MM.1S (cell line): ENCODE data around the gene GAA.

Experiments
- DNase-seq: peaks from one replicate; pipeline ENCODE4 v3.0.0-alpha.2; 2015
- H2AFZ ChIP-seq: fragments of 300-600 bp; sonication (generic); 2 replicates; pipeline ENCODE4 v1.6.0; 2016; ENCODE audit warnings: antibody characterized with exemption, low read length
- H3F3A ChIP-seq: fragments of 300-600 bp; sonication (generic); 2 replicates; pipeline ENCODE4 v1.6.1; 2016; ENCODE audit warnings: mild to moderate bottlenecking, antibody characterized with exemption, low read length, moderate library complexity, mixed read lengths; ENCODE audit not compliant: insufficient read depth
- H3K27ac ChIP-seq: fragments of 300-600 bp; sonication (generic); 2 replicates; pipeline ENCODE4 v1.5.1; 2016; ENCODE audit warnings: mild to moderate bottlenecking, low read length
- H3K27me3 ChIP-seq: fragments of 300-600 bp; sonication (generic); replicated peaks from 2 replicates; pipeline ENCODE4 v1.6.0; 2016; ENCODE audit warnings: low read length; ENCODE audit not compliant: insufficient read depth
- H3K36me3 ChIP-seq: fragments of 300-600 bp; sonication (generic); replicated peaks from 2 replicates; pipeline ENCODE4 v1.6.1; 2016; ENCODE audit warnings: mild to moderate bottlenecking, low read length, mixed read lengths; ENCODE audit not compliant: insufficient read depth
- H3K4me1 ChIP-seq: fragments of 300-600 bp; sonication (generic); 2 replicates; pipeline ENCODE4 v1.6.1; 2016; ENCODE audit warnings: low read length, mixed read lengths
- H3K4me2 ChIP-seq: fragments of 300-600 bp; sonication (generic); 2 replicates; pipeline ENCODE4 v1.6.0; 2016; ENCODE audit warnings: low read depth, low read length
- H3K4me3 ChIP-seq: fragments of 300-600 bp; sonication (generic); 2 replicates; pipeline ENCODE4 v1.5.1; 2016; ENCODE audit warnings: low read length, mixed read lengths
- H3K79me2 ChIP-seq: fragments of 300-600 bp; sonication (generic); 2 replicates; pipeline ENCODE4 v1.6.1; 2016; ENCODE audit warnings: mixed run types, low read length, mixed read lengths
- H3K9ac ChIP-seq: fragments of 300-600 bp; sonication (generic); 2 replicates; pipeline ENCODE4 v1.6.1; 2016; ENCODE audit warnings: low read length, mixed read lengths
- H3K9me2 ChIP-seq: fragments of 300-600 bp; sonication (generic); replicated peaks from 2 replicates; pipeline ENCODE4 v1.6.1; 2016; ENCODE audit warnings: mild to moderate bottlenecking, low read length, mixed read lengths; ENCODE audit not compliant: insufficient read depth
- H3K9me3 ChIP-seq: fragments of 300-600 bp; sonication (generic); replicated peaks from 2 replicates; pipeline ENCODE4 v1.6.1; 2016; ENCODE audit warnings: mild to moderate bottlenecking, low read length, mixed read lengths; ENCODE audit not compliant: insufficient read depth
- H4K20me1 ChIP-seq: fragments of 300-600 bp; sonication (generic); 2 replicates; pipeline ENCODE4 v1.6.1; 2016; ENCODE audit warnings: mild to moderate bottlenecking, low read length, moderate library complexity, mixed read lengths; ENCODE audit not compliant: insufficient read depth
- EZH2 ChIP-seq: fragments of 300-600 bp; sonication (generic); optimal IDR thresholded peaks from 2 replicates; pipeline ENCODE3; 2017; ENCODE audit warnings: low read depth, mild to moderate bottlenecking, antibody characterized with exemption, low read length, mixed read lengths
- EZH2phosphoT487 ChIP-seq: fragments of 300-600 bp; sonication (generic); IDR thresholded peaks from 2 replicates; pipeline ENCODE4 v1.6.1; 2018; ENCODE audit warnings: antibody characterized with exemption, low read length
- TF ChIP-seq, protein P1 (sequence below): fragments of 300-600 bp; sonication (generic); IDR thresholded peaks from 2 replicates; pipeline ENCODE4 v1.5.1; 2016; ENCODE audit warnings: antibody characterized with exemption, low read length, mixed read lengths

Gene GAA

DNA sequence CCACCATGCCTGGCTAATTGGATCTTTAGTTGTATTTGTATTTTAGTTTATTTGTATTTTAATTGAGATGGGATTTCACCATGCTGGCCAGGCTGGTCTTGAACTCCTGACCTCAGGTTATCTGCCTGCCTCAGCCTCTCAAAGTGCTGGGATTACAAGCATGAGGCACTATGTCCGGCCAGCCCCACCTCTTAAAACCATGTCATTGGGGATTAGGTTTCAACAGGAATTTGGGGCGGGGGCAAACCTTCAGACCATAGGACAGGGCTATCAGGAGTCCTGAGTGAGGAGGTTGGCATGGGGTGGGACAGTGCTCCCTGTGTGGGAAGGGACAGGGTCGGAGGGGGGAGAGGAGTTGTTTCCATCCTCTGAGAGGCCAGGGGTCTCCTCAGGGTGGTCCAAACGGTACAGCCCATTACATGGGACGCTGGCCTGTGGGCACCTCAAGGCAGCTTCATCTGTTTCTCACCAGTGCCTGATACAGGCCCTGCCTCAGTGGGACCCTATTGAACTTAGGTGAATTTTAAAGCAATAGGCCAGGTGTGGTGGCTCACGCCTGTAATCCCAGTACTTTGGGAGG is 21.6 kb downstream of the GAA start:
- no peaks in the 10 kb centered on the region for H3K9me3 ChIP-seq
- H2AFZ ChIP-seq, result no peak overlapping the region
- H4K20me1 ChIP-seq, result no peaks in the 10 kb centered on the region
- H3K4me3 ChIP-seq, result no peak overlapping the region
- no peak for TF ChIP-seq EZH2
- TF ChIP-seq, protein P1, sequence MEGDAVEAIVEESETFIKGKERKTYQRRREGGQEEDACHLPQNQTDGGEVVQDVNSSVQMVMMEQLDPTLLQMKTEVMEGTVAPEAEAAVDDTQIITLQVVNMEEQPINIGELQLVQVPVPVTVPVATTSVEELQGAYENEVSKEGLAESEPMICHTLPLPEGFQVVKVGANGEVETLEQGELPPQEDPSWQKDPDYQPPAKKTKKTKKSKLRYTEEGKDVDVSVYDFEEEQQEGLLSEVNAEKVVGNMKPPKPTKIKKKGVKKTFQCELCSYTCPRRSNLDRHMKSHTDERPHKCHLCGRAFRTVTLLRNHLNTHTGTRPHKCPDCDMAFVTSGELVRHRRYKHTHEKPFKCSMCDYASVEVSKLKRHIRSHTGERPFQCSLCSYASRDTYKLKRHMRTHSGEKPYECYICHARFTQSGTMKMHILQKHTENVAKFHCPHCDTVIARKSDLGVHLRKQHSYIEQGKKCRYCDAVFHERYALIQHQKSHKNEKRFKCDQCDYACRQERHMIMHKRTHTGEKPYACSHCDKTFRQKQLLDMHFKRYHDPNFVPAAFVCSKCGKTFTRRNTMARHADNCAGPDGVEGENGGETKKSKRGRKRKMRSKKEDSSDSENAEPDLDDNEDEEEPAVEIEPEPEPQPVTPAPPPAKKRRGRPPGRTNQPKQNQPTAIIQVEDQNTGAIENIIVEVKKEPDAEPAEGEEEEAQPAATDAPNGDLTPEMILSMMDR, result no peak
- TF ChIP-seq EZH2phosphoT487, result no peak
- no peak overlapping the region for H3K9ac ChIP-seq
- no peak for DNase-seq
- H3K79me2 ChIP-seq, result no peaks in the 10 kb centered on the region
- no peak overlapping the region for H3K27ac ChIP-seq
- no peaks in the 10 kb centered on the region for H3F3A ChIP-seq
- H3K4me2 ChIP-seq, result no peak overlapping the region
- H3K4me1 ChIP-seq, result no peaks in the 10 kb centered on the region
- H3K27me3 ChIP-seq, result peaks cover 60% of the 10 kb centered on the region
- no peaks in the 10 kb centered on the region for H3K36me3 ChIP-seq
- H3K9me2 ChIP-seq, result no peaks in the 10 kb centered on the region

DNA sequence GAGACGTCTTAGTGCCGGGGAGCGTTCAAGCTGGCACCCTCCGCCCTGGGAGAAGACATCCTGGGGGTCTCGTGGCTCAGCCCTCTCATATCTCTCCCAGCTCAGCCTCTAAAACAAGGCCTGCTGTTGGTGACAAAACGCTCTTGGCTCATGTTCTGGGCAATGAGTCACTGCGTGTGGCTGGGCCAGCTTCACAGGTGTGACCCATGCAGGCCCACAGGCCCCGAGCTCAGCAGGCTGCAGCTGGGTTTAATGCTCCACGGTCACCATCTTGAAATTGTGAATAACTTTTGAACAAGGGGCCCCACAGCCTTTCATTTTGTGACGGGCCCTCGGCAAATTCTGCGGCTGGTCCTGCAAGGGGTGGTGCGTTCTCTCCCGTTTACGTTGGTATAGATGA is 22.4 kb downstream of the GAA start:
- DNase-seq, result no peak
- H3K27me3 ChIP-seq, result peaks cover 60% of the 10 kb centered on the region
- H3K79me2 ChIP-seq, result no peaks in the 10 kb centered on the region
- H2AFZ ChIP-seq, result no peak overlapping the region
- no peak overlapping the region for H3K9ac ChIP-seq
- no peak for TF ChIP-seq EZH2phosphoT487
- TF ChIP-seq, protein P1, result no peak
- no peak for TF ChIP-seq EZH2
- no peaks in the 10 kb centered on the region for H3K9me2 ChIP-seq
- no peak overlapping the region for H3K4me3 ChIP-seq
- no peak overlapping the region for H3K27ac ChIP-seq
- H3K9me3 ChIP-seq, result no peaks in the 10 kb centered on the region
- H3F3A ChIP-seq, result no peaks in the 10 kb centered on the region
- no peak overlapping the region for H3K4me2 ChIP-seq
- 0 out of 2 replicates have a peak, but pooled peaks cover 1% of the 10 kb centered on the region for H3K4me1 ChIP-seq
- no peaks in the 10 kb centered on the region for H4K20me1 ChIP-seq
- H3K36me3 ChIP-seq, result no peaks in the 10 kb centered on the region

DNA sequence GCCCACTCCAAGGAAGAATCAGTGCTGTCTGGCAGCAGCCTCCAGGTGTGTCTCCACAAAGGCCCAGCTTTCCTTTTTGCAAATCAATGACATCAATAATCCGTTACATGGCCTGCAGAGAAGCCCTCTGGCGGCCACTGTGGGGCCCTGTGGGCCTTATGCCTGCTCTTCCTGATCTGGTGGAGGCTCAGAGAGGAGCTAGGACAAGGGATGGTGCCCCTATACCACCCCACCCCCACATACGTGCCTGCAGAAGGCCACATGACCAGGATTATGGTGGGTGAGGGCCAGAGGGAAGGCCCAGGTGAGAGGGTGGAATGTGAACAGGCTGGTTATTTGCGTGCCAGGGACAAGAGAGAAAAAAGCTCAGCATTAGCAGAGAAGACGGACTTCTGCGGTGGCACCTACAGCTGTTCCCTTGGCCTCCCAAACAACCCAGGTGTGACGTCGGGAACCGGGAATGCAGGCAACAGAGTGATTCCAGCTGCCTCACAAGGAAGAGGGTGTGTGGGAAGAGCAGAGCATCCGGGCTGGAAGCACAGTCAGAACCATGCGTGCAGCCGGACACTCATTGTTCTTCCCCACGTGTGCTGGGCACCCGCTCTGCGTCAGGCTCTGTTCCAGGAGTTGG is 23.1 kb downstream of the GAA start:
- Histone ChIP-seq H3K4me2 (no peak overlapping the region), H3K4me1 (peaks cover 8% of the 10 kb centered on the region; the same call in 1 of the 2 replicates), H3K9ac (no peak overlapping the region), H3K36me3 (no peaks in the 10 kb centered on the region), H3K4me3 (no peak overlapping the region), H3F3A (no peaks in the 10 kb centered on the region), H3K9me3 (no peaks in the 10 kb centered on the region), H3K27ac (no peak overlapping the region), H4K20me1 (no peaks in the 10 kb centered on the region), H3K27me3 (peaks cover 54% of the 10 kb centered on the region), H3K9me2 (no peaks in the 10 kb centered on the region), H2AFZ (no peak overlapping the region), H3K79me2 (no peaks in the 10 kb centered on the region)
- TF ChIP-seq, protein P1, result peak; percentile 21; the same call in 1 of the 2 replicates
- TF ChIP-seq EZH2phosphoT487, result no peak
- TF ChIP-seq EZH2, result no peak
- DNase-seq, result no peak
